Measurements from ENCODE around the gene AMACR.

The AMACR gene

DNA sequence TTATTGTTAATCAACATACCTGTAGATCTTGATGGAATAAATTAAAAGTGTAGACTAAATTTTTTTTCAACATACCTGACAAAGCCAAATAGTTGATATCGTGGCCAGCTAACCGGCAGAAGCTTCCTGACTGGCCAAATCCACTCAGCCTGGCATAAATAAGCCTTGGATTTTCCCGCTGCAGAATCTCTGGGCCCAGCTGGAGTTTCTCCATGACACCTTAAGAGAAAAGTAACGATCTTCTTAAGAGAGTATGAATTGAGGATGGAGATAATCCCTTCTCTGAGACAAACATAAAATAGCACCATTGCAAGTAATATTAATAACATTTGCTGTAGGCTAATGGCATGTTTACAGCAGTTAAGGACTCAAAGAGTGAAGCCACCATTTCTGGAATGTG is 2.2 kb downstream of the AMACR start:
- no peak for DNase-seq (ENCODE audit: low read depth)

GRCh38 chr5:34005211-34005610 is 2.6 kb downstream of the AMACR start:
- no peak for DNase-seq (ENCODE audit: low read depth)

DNA sequence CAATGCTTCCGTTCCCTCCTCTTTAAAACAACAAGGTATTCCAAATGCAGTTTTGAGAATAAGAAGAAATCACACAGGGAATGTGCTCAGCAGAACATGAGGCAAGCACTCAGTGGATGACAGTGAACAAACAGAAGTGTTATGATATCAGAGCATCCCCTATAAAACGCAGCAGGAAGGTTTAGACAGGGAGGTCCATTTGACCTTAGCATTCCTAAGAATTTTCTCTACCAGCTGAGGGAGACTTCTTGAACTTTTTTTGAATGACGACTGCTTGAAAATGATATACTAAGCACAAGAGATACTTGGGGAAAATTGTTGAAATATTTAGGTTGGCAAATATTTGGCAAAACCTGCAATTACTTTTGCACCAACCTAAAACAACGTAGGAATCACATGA is 3.9 kb downstream of the AMACR start:
- no peak for DNase-seq (ENCODE audit: low read depth)

- no peak for DNase-seq (ENCODE audit: low read depth)
Measured at GRCh38 chr5:34002629-34003328, 5.1 kb downstream of the AMACR start.

GRCh38 chr5:34001241-34001841 is 6.5 kb downstream of the AMACR start:
- no peak for DNase-seq (ENCODE audit: low read depth)

GRCh38 chr5:33999978-34000377 is 7.9 kb downstream of the AMACR start:
- DNase-seq (ENCODE audit: low read depth), result no peak

DNA sequence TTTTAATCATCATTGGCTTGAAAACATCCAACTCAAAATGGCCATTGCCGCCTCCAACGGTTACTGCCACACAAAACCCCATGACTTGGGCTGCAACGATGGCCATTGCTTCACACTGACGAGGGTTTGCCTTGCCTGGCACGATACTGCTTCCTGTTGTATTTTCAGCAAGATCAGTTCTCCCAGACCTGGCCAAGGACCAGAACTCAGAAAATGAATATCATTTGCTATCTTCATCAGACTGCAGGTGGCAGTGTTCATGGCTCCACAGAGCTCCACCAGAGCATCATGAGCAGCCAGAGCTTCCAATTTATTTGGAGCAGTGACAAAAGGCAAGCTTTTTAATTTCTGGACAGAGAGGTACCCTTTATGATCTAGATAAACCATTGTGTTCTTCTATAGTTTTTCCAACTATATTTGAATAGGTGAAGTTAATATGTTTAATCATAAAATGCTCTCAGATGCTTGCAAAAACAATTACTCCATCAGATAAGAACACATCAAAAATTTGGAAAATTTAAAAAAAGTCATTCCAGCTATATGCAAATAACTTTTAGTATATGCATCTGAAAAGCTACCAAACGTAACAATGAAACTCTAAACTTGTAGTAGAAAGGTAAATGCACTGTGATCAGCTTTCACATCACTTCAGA is 10.4 kb downstream of the AMACR start:
- no peak for DNase-seq (ENCODE audit: low read depth)

DNA sequence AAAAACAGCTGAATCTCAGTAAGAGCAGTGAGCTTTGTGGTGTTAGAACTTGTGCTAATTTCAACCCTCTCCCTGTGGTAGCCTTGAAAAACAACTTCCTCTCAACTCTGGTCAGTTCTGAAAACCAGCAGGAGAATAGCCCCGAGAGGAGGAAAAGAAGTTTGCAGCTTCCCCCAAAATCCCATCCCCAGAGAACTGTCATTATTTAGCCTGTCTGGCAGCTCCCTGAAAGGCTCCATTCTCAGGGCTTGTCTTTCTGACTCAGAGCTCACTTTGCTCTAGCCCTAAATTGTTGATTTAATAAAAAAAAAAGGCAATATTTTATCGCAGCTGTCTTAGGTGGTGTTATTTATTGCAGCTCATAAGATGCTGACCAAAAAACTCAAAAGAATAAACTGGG is 12.0 kb downstream of the AMACR start:
- no peak for DNase-seq (ENCODE audit: low read depth)

GRCh38 chr5:33994845-33995244 is 13.0 kb downstream of the AMACR start:
- no peak for DNase-seq (ENCODE audit: low read depth)

DNA sequence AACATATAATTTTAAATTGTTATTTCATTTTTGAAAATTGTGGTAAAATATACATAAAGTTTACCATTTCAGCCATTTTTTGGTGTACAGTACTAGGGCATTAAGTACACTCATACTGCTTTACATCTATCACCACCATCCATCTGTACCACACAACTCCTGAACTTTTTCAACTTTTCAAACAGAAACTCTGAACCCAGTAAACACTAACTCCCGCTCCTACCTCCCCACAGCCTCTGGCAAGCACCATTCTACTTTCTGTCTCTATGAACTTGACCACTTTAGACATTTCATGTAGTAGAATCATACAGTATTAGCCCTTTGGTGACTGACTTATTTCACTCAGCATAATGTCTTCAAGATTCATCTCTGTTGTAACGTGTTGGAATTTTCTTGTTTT is 15.0 kb downstream of the AMACR start:
- DNase-seq (ENCODE audit: low read depth), result no peak

GRCh38 chr5:33985447-33985846 is 22.4 kb downstream of the AMACR start:
- no peak for DNase-seq (ENCODE audit: low read depth)

DNA sequence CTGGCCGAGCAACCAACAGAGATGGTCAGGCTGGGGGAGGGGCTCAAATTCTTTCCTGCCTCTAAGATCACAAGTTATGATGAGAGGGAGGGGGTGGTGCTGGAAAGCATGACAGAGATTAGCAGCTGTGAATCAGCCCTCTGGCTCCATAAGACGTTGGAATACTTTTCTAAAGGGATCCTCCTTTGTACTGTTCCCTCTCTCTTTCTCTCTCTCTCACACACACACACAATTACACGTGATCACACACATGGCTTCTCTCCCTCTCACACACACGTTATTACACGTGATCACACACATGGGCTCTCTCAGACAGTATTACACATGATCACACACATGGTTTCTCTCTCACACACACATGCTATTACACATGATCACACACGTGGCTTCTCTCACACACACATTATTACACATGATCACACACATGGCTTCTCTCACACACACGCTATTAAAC is 23.2 kb downstream of the AMACR start, which contains the start of gene SLC45A2:
Gene SLC45A2, minus strand, starts transcription at position 23 of the 454 bp plus-strand sequence. CDS start 110 bp downstream, outside the sequence.
- DNase-seq (ENCODE audit: low read depth), result no peak

DNA sequence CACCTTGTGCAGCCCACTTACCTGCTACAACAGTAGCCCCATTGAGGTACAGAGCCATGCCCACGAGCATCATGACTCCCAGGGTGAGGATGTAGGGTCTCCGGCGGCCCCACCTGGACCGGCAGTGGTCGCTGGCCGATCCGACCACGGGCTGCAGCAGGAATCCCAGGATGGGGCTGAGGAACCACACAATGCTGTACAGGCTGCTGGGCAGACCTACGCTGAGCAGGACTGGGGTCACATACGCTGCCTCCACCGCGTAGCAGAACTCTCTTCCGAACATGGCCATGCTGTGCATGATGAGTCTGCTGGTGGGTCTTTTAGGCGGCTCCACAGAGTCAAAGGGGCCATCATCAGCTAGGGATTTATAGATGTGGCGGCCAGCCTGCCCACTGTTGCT is 23.7 kb downstream of the AMACR start:
- DNase-seq (ENCODE audit: low read depth), result no peak

GRCh38 chr5:33981408-33982162 is 26.3 kb downstream of the AMACR start:
- DNase-seq (ENCODE audit: low read depth), result no peak

- no peak for DNase-seq (ENCODE audit: low read depth)
Measured at GRCh38 chr5:33980030-33980429, 27.8 kb downstream of the AMACR start.

GRCh38 chr5:33978306-33978705 is 29.5 kb downstream of the AMACR start:
- DNase-seq (ENCODE audit: low read depth), result no peak

GRCh38 chr5:33976307-33976706 is 31.5 kb downstream of the AMACR start:
- no peak for DNase-seq (ENCODE audit: low read depth)

GRCh38 chr5:33975852-33976251 is 32.0 kb downstream of the AMACR start:
- DNase-seq (ENCODE audit: low read depth), result no peak

GRCh38 chr5:33973271-33973670 is 34.6 kb downstream of the AMACR start:
- DNase-seq (ENCODE audit: low read depth), result no peak

DNA sequence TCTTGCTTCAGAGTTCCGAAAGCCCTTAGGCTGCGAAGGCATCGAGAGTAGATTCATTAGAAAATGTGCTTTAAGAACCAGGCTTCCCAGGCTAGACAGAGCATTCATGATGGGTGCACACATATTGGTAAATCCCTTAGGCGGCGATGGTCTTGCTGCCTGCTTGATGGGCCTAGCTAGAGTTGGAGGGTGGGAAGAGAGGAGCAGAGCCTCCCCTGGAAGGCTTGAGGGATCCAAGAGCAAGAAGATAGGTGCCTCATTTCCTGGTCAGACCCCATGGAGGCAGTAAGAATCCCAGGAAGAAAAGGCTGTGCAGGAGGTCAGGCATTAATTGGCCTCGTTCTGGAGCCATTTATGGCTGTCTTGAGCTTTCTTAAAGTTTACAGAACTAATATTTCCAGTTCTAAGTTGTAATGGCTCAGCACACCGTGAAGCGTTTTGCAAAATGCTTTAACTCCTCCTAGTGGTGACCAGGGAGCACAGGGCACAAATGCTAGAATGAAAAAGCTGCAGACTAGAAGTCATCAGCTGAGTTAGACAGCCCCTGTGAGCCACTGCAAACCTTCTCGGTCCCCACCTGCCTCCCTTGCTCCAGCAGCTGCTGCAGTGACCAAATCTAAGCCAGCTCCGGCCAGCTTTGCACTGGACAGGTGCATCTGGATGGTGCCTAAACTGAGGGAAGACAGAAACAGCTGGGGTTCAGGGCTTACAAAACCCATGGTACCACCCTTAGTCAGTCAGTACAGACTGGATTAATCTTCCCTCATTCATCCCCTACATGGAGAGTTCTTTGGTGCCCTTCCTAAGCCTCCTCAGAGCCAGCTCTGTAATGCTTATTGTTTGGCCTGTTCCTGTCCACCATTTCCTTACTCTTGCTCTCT is 38.0 kb downstream of the AMACR start:
- DNase-seq (ENCODE audit: low read depth), result no peak

GRCh38 chr5:33968211-33969005 is 39.4 kb downstream of the AMACR start:
- DNase-seq (ENCODE audit: low read depth), result no peak
